ENCODE results near the gene MROH8. TPM values are rescaled to one million over a fixed set of nuclear protein-coding genes. Genes with fewer than 3 reads are reported as not detected.

MROH8 gene
- total RNA-seq, 1 donor from 2014 or later, result 1.5 TPM

GRCh38 chr20:37102571-37102970 is 76.8 kb downstream of the MROH8 start:
- H3K36me3 ChIP-seq, result no peaks in the 10 kb centered on the region
- no peak for DNase-seq (ENCODE audit: extremely low spot score in 2 of 2)
- H3K4me3 ChIP-seq, result no peak overlapping the region
- no peak overlapping the region for H3K27ac ChIP-seq
- no peaks in the 10 kb centered on the region for H3K9me3 ChIP-seq
- no peaks in the 10 kb centered on the region for H3K4me1 ChIP-seq
- no peak for TF ChIP-seq POLR2AphosphoS5 (IDR thresholded peaks at IDR 0.05; ENCODE audit: insufficient read depth in 1 of 2, low read depth in 1 of 2)
- TF ChIP-seq, protein P1, sequence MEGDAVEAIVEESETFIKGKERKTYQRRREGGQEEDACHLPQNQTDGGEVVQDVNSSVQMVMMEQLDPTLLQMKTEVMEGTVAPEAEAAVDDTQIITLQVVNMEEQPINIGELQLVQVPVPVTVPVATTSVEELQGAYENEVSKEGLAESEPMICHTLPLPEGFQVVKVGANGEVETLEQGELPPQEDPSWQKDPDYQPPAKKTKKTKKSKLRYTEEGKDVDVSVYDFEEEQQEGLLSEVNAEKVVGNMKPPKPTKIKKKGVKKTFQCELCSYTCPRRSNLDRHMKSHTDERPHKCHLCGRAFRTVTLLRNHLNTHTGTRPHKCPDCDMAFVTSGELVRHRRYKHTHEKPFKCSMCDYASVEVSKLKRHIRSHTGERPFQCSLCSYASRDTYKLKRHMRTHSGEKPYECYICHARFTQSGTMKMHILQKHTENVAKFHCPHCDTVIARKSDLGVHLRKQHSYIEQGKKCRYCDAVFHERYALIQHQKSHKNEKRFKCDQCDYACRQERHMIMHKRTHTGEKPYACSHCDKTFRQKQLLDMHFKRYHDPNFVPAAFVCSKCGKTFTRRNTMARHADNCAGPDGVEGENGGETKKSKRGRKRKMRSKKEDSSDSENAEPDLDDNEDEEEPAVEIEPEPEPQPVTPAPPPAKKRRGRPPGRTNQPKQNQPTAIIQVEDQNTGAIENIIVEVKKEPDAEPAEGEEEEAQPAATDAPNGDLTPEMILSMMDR (IDR thresholded peaks at IDR 0.05), result no peak
- TF ChIP-seq POLR2A (IDR thresholded peaks at IDR 0.05), result no peak
- H3K27me3 ChIP-seq, result no peaks in the 10 kb centered on the region
- intact Hi-C loops (cut with DNase I), result no loop called here

DNA sequence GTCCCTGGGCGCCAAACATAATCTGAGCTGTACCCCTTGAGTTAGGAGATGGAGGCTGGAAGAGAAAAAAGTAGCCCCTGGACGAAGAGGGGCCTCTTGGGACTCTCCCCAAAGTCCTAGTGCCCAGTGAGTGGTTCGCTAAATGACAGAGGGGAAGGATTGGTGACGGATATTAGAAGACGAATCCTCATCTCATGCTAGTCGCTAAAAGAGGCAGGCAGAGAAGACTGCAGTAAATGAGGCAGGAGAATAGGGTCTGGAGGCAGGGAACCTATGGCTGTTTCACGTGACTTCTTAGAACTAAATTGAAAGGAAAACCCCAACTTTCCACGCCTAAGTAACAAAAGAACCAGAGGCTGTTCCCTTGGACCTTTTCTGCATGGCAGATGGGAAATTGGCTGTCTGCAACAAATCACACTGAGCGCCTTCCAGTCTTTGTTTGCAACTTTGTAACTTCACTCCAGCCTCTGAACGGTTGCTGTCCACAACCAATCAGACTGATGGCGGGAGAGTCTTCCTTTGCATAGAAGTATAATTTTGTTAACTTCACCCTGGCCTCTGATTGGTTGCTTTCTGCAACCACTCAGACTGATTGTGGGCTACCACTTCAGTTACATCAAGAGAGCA is 82.8 kb downstream of the MROH8 start:
- H3K9me3 ChIP-seq, result no peaks in the 10 kb centered on the region
- H3K4me3 ChIP-seq, result peak overlapping the region; percentile 59 to 74
- H3K27me3 ChIP-seq, result no peaks in the 10 kb centered on the region
- intact Hi-C loops (cut with DNase I), result no loop called here
- TF ChIP-seq POLR2A (IDR thresholded peaks at IDR 0.05) (no peak), POLR2AphosphoS5 (IDR thresholded peaks at IDR 0.05; ENCODE audit: insufficient read depth in 1 of 2, low read depth in 1 of 2) (no peak)
- TF ChIP-seq, protein P1 (IDR thresholded peaks at IDR 0.05), result no peak
- peak overlapping the region; percentile 70 for H3K27ac ChIP-seq
- DNase-seq (ENCODE audit: extremely low spot score in 2 of 2), result no peak
- H3K4me1 ChIP-seq, result peaks cover 12% of the 10 kb centered on the region
- no peaks in the 10 kb centered on the region for H3K36me3 ChIP-seq

GRCh38 chr20:37095599-37096414 is 83.5 kb downstream of the MROH8 start, which contains the start of gene RBL1:
TSS of gene RBL1 (minus strand) at chr20:37095997. CDS start at chr20:37095928, 69 bp downstream.
- Histone ChIP-seq H3K4me1 (peaks cover 12% of the 10 kb centered on the region), H3K9me3 (no peaks in the 10 kb centered on the region), H3K27me3 (no peaks in the 10 kb centered on the region), H3K36me3 (no peaks in the 10 kb centered on the region), H3K27ac (peak within 1 kb of the TSS; percentile 70), H3K4me3 (peak within 1 kb of the TSS; percentile 59 to 74)
- TF ChIP-seq, protein P1 (IDR thresholded peaks at IDR 0.05), result peak in 2 of 3 experiments; percentile 36 to 61
- no peak for TF ChIP-seq POLR2A (IDR thresholded peaks at IDR 0.05)
- TF ChIP-seq POLR2AphosphoS5 (IDR thresholded peaks at IDR 0.05; ENCODE audit: insufficient read depth in 1 of 2, low read depth in 1 of 2), result peak; percentile 96 to 97
- intact Hi-C loops (cut with DNase I), result no loop called here
- DNase-seq (ENCODE audit: extremely low spot score in 2 of 2), result no peak

- TF ChIP-seq POLR2A (IDR thresholded peaks at IDR 0.05) (no peak), POLR2AphosphoS5 (IDR thresholded peaks at IDR 0.05; ENCODE audit: insufficient read depth in 1 of 2, low read depth in 1 of 2) (no peak)
- TF ChIP-seq, protein P1 (IDR thresholded peaks at IDR 0.05), result no peak
- DNase-seq (ENCODE audit: extremely low spot score in 2 of 2), result no peak
- H3K4me1 ChIP-seq, result peaks cover 12% of the 10 kb centered on the region
- no peaks in the 10 kb centered on the region for H3K36me3 ChIP-seq
- no peaks in the 10 kb centered on the region for H3K27me3 ChIP-seq
- no peaks in the 10 kb centered on the region for H3K9me3 ChIP-seq
- peak overlapping the region; percentile 59 to 74 for H3K4me3 ChIP-seq
- H3K27ac ChIP-seq, result peak overlapping the region; percentile 70
- intact Hi-C loops (cut with DNase I), result no loop called here
These were observed 84.2 kb downstream of the MROH8 start for GRCh38 chr20:37095108-37095598.

Data from vagina (tissue), 2 donors.